NCI-H748 (cell line): ENCODE measurements around the gene PSAPL1.

Source experiments
- DNase-seq: peaks from one replicate; lab custom pipeline; 2025; ENCODE audit not compliant: unreplicated experiment; lab: John Stamatoyannopoulos, UW

Gene PSAPL1

GRCh38 chr4:7434766-7435150, at the start of gene PSAPL1:
Gene PSAPL1 (minus strand): TSS chr4:7434930. CDS start chr4:7434879, 51 bp downstream.
- DNase-seq = peak; percentile 2

- DNase-seq = no peak
These were observed 46.5 kb upstream of the PSAPL1 start for GRCh38 chr4:7481227-7481626.

GRCh38 chr4:7480423-7480822, 45.7 kb upstream of the PSAPL1 start:
- no peak for DNase-seq

- DNase-seq = no peak
These were observed 43.9 kb upstream of the PSAPL1 start for GRCh38 chr4:7478665-7479064.

GRCh38 chr4:7477695-7478094, 43.0 kb upstream of the PSAPL1 start:
- no peak for DNase-seq

GRCh38 chr4:7476820-7477219, 42.1 kb upstream of the PSAPL1 start:
- no peak for DNase-seq

GRCh38 chr4:7475207-7475606, 40.5 kb upstream of the PSAPL1 start:
- DNase-seq = no peak

- DNase-seq = no peak
These were observed 39.6 kb upstream of the PSAPL1 start for GRCh38 chr4:7474320-7474719.

GRCh38 chr4:7473081-7473480, 38.4 kb upstream of the PSAPL1 start:
- no peak for DNase-seq

- peak; percentile 37 for DNase-seq
These were observed 37.8 kb upstream of the PSAPL1 start for GRCh38 chr4:7472442-7473013.

- DNase-seq = no peak
These were observed 35.9 kb upstream of the PSAPL1 start for GRCh38 chr4:7470522-7471128.

- no peak for DNase-seq
These were observed 35.4 kb upstream of the PSAPL1 start for GRCh38 chr4:7470111-7470510.

GRCh38 chr4:7469023-7469422, 34.3 kb upstream of the PSAPL1 start:
- DNase-seq = no peak

GRCh38 chr4:7467471-7467870, 32.7 kb upstream of the PSAPL1 start:
- no peak for DNase-seq

- no peak for DNase-seq
These were observed 32.2 kb upstream of the PSAPL1 start for GRCh38 chr4:7466904-7467303.

GRCh38 chr4:7466215-7466614, 31.5 kb upstream of the PSAPL1 start:
- DNase-seq = no peak

- DNase-seq = no peak
These were observed 30.3 kb upstream of the PSAPL1 start for GRCh38 chr4:7465017-7465416.

- DNase-seq = no peak
These were observed 29.5 kb upstream of the PSAPL1 start for GRCh38 chr4:7464259-7464655.

- no peak for DNase-seq
These were observed 29.0 kb upstream of the PSAPL1 start for GRCh38 chr4:7463566-7464258.

- DNase-seq = peak; percentile 42
These were observed 27.8 kb upstream of the PSAPL1 start for GRCh38 chr4:7462509-7462971.

GRCh38 chr4:7461230-7461629, 26.5 kb upstream of the PSAPL1 start:
- DNase-seq = no peak

GRCh38 chr4:7460566-7460965, 25.8 kb upstream of the PSAPL1 start:
- DNase-seq = no peak
